ENCODE data around the gene UQCR10.

Gene UQCR10

DNA sequence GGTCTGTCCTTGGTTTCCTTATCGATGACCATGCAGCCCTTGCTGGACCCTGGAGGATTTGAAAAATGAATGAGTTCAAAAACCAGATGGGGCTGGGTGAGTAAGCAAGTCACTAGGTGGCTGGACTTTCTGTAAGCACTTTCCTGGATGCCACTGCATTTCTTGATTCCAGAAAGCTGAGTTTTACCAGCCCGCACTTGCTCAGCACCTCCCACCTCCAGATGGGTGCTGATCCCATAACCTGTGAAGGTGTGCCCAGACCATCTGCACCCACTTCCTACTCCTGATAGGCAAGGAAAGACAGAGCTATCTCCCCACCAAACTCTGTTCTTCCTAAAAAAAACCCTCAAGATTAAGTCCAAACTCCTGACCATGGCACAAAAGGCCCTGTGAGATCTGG is 49.8 kb downstream of the UQCR10 start:
- ATAC-seq, result no peak
- TF ChIP-seq CSDC2 (CRISPR knock-in tag; IDR thresholded peaks at IDR 0.05) (no peak), SNAI2 (CRISPR knock-in tag; IDR thresholded peaks at IDR 0.05) (no peak), ARNTL (CRISPR knock-in tag; IDR thresholded peaks at IDR 0.05; ENCODE audit: borderline replicate concordance, low read depth) (no peak), TCF4 (CRISPR knock-in tag; IDR thresholded peaks at IDR 0.05; ENCODE audit: borderline replicate concordance) (no peak), RARB (CRISPR knock-in tag; IDR thresholded peaks at IDR 0.05) (no peak), BACH2 (CRISPR knock-in tag; IDR thresholded peaks at IDR 0.05; ENCODE audit: borderline replicate concordance) (no peak), ZC3H10 (CRISPR knock-in tag; IDR thresholded peaks at IDR 0.05) (no peak), GLIS3 (CRISPR knock-in tag; IDR thresholded peaks at IDR 0.05) (no peak), ZFP3 (CRISPR knock-in tag; IDR thresholded peaks at IDR 0.05) (no peak), TOX (CRISPR knock-in tag; IDR thresholded peaks at IDR 0.05; ENCODE audit: borderline replicate concordance) (no peak), PPARA (CRISPR knock-in tag; IDR thresholded peaks at IDR 0.05; ENCODE audit: borderline replicate concordance) (no peak), ISL1 (CRISPR knock-in tag; IDR thresholded peaks at IDR 0.05) (no peak)
- TF ChIP-seq, protein P1, sequence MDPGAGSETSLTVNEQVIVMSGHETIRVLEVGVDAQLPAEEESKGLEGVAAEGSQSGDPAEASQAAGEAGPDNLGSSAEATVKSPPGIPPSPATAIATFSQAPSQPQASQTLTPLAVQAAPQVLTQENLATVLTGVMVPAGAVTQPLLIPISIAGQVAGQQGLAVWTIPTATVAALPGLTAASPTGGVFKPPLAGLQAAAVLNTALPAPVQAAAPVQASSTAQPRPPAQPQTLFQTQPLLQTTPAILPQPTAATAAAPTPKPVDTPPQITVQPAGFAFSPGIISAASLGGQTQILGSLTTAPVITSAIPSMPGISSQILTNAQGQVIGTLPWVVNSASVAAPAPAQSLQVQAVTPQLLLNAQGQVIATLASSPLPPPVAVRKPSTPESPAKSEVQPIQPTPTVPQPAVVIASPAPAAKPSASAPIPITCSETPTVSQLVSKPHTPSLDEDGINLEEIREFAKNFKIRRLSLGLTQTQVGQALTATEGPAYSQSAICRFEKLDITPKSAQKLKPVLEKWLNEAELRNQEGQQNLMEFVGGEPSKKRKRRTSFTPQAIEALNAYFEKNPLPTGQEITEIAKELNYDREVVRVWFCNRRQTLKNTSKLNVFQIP (CRISPR knock-in tag; IDR thresholded peaks at IDR 0.05; ENCODE audit: borderline replicate concordance, low read depth), result no peak
- TF ChIP-seq, protein P2, sequence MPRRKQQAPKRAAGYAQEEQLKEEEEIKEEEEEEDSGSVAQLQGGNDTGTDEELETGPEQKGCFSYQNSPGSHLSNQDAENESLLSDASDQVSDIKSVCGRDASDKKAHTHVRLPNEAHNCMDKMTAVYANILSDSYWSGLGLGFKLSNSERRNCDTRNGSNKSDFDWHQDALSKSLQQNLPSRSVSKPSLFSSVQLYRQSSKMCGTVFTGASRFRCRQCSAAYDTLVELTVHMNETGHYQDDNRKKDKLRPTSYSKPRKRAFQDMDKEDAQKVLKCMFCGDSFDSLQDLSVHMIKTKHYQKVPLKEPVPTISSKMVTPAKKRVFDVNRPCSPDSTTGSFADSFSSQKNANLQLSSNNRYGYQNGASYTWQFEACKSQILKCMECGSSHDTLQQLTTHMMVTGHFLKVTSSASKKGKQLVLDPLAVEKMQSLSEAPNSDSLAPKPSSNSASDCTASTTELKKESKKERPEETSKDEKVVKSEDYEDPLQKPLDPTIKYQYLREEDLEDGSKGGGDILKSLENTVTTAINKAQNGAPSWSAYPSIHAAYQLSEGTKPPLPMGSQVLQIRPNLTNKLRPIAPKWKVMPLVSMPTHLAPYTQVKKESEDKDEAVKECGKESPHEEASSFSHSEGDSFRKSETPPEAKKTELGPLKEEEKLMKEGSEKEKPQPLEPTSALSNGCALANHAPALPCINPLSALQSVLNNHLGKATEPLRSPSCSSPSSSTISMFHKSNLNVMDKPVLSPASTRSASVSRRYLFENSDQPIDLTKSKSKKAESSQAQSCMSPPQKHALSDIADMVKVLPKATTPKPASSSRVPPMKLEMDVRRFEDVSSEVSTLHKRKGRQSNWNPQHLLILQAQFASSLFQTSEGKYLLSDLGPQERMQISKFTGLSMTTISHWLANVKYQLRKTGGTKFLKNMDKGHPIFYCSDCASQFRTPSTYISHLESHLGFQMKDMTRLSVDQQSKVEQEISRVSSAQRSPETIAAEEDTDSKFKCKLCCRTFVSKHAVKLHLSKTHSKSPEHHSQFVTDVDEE (CRISPR knock-in tag; IDR thresholded peaks at IDR 0.05), result no peak
- TF ChIP-seq, protein P3, sequence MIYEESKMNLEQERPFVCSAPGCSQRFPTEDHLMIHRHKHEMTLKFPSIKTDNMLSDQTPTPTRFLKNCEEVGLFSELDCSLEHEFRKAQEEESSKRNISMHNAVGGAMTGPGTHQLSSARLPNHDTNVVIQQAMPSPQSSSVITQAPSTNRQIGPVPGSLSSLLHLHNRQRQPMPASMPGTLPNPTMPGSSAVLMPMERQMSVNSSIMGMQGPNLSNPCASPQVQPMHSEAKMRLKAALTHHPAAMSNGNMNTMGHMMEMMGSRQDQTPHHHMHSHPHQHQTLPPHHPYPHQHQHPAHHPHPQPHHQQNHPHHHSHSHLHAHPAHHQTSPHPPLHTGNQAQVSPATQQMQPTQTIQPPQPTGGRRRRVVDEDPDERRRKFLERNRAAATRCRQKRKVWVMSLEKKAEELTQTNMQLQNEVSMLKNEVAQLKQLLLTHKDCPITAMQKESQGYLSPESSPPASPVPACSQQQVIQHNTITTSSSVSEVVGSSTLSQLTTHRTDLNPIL (CRISPR knock-in tag; IDR thresholded peaks at IDR 0.05; ENCODE audit: low read depth), result no peak
- TF ChIP-seq, protein P4, sequence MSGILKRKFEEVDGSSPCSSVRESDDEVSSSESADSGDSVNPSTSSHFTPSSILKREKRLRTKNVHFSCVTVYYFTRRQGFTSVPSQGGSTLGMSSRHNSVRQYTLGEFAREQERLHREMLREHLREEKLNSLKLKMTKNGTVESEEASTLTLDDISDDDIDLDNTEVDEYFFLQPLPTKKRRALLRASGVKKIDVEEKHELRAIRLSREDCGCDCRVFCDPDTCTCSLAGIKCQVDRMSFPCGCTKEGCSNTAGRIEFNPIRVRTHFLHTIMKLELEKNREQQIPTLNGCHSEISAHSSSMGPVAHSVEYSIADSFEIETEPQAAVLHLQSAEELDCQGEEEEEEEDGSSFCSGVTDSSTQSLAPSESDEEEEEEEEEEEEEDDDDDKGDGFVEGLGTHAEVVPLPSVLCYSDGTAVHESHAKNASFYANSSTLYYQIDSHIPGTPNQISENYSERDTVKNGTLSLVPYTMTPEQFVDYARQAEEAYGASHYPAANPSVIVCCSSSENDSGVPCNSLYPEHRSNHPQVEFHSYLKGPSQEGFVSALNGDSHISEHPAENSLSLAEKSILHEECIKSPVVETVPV (CRISPR knock-in tag; IDR thresholded peaks at IDR 0.05), result no peak

DNA sequence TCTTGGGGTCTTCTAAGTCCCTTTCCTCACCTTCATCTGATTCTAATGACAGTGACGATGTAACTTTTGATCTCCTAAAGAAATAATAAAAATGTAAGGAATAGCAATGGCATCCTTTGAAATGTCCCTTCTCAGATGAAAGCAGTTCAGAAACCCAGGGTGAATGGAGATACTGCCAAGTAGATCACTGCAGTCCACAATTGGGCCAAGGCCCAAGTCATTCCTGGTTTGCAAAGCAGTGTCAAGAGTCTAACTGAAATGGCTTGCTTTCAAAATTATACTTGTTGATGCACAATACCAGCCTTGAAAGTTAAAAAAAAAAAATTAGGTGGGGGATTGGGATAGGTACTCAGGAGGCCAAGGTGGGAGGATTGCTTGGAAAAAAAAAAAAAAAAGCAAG is 50.6 kb downstream of the UQCR10 start:
- no peak for ATAC-seq
- TF ChIP-seq, protein P4 (CRISPR knock-in tag; IDR thresholded peaks at IDR 0.05), result no peak

DNA sequence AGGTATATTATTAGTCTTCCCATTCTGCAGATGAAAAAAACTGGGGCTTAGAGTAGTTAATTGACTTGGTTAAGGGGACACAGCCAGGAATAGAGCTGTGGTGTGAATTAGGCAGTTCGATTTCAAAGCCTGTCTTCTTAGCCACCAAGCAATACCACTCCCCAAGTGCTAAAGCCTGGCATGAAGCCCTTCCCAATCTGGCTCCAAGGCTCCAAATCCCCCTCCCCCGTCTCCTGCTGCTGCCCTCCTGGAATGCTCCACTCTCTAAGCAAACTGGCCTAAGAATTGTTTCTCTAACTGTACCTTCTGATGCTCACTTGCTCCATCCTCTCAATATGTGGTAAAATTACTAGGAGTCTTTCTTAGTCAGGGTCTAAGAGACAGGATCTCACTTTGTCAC is 52.3 kb downstream of the UQCR10 start:
- ATAC-seq, result no peak
- TF ChIP-seq SNAI2 (CRISPR knock-in tag; IDR thresholded peaks at IDR 0.05), result no peak
- TF ChIP-seq ZNF8 (CRISPR knock-in tag; IDR thresholded peaks at IDR 0.05), result no peak
- TF ChIP-seq, protein P3 (CRISPR knock-in tag; IDR thresholded peaks at IDR 0.05; ENCODE audit: low read depth), result no peak
- TF ChIP-seq RARB (CRISPR knock-in tag; IDR thresholded peaks at IDR 0.05), result no peak
- TF ChIP-seq CSDC2 (CRISPR knock-in tag; IDR thresholded peaks at IDR 0.05), result no peak
- TF ChIP-seq, protein P1 (CRISPR knock-in tag; IDR thresholded peaks at IDR 0.05; ENCODE audit: borderline replicate concordance, low read depth), result no peak

Data from SK-N-SH treated with all-trans-retinoic acid at 6 μM for 48 hours (cell line).